Activated CD8-positive, alpha-beta memory T cell treated with anti-CD3 and anti-CD28 coated beads, Interleukin-2, amount 50 U/mL, for 24 hours (primary cell): ENCODE data around the gene C1orf74.

Experiments used
- DNase-seq: peaks from one replicate; pipeline ENCODE4 v3.0.0-alpha.2; 2020; ENCODE audit errors: extremely low read depth

The C1orf74 gene

GRCh38 chr1:209746451-209747165 lies 37.8 kb downstream of the C1orf74 start:
- no peak for DNase-seq

GRCh38 chr1:209743145-209743482 lies 41.2 kb downstream of the C1orf74 start:
- DNase-seq = no peak

GRCh38 chr1:209742409-209743144 lies 41.8 kb downstream of the C1orf74 start:
- DNase-seq = no peak

- DNase-seq = no peak
Measured at GRCh38 chr1:209741889-209742288, 42.5 kb downstream of the C1orf74 start.

GRCh38 chr1:209741193-209741592 lies 43.2 kb downstream of the C1orf74 start:
- no peak for DNase-seq

- DNase-seq = no peak
Measured at GRCh38 chr1:209738270-209738669, 46.1 kb downstream of the C1orf74 start.

- DNase-seq = no peak
Measured at GRCh38 chr1:209737118-209737505, 47.2 kb downstream of the C1orf74 start.

GRCh38 chr1:209736490-209737117 lies 47.8 kb downstream of the C1orf74 start:
- DNase-seq = no peak

- DNase-seq = no peak
Measured at GRCh38 chr1:209733409-209734192, 50.8 kb downstream of the C1orf74 start.

- DNase-seq = no peak
Measured at GRCh38 chr1:209732725-209733124, 51.6 kb downstream of the C1orf74 start.

- DNase-seq = no peak
Measured at GRCh38 chr1:209729436-209729835, 54.9 kb downstream of the C1orf74 start.
